GM21786 (cell line): Measurements from ENCODE around the gene SCML2.
"Not testable (repeated sequence)": the region's sequence is repeated elsewhere in the genome, so short reads cannot be mapped to it uniquely, and the experiment has no call there.

Source experiments
- ATAC-seq: cut with Tn5 transposase; IDR thresholded peaks from one replicate; pipeline ENCODE4 v1.9.1; 2021; ENCODE audit not compliant: unreplicated experiment

SCML2 gene

GRCh38 chrX:18354369-18355223, at the start of gene SCML2:
SCML2 (minus strand) TSS chrX:18354688; CDS start chrX:18334071, 20,617 bp downstream.
- no peak for ATAC-seq

DNA sequence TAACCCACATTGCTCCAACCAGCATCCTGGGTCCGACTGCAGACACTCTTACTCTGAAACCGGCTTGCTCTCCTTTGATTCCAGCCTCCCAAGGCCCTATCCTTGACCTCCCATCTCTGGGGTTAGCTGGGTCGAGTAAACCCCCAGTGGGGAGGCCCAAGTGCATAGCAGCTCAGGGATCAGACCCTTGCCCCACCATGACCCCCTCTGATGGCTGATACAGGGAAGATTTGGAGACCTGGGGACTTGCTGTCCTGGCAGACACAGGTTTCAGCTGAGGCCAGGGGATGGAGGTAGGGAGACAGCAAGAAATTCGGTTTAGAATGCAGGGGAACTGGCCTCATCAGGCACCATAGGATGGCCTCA, 47.3 kb upstream of the SCML2 start:
- ATAC-seq = no peak

GRCh38 chrX:18394477-18394876, 40.0 kb upstream of the SCML2 start:
- ATAC-seq = no peak

GRCh38 chrX:18390941-18391538, 36.6 kb upstream of the SCML2 start:
- no peak for ATAC-seq

DNA sequence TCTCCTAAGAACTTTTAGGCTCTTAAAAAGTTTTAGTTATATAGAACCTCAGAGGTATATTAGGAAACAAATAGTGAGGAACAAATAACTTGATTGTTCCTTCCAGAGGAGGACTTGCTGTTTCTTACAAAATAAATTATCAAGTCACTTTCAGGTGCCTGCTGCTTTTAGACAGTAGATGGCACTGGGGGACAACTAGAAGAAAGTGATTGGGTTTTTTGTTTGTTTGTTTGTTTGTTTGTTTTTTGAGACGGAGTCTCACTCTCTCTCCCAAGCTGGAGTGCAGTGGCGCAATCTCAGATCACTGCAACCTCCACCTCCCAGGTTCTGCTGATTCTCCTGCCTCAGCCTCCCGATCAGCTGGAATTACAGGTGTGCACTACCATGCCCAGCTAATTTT, 35.5 kb upstream of the SCML2 start:
- ATAC-seq = no peak

GRCh38 chrX:18377796-18378195, 23.3 kb upstream of the SCML2 start:
- no peak for ATAC-seq

DNA sequence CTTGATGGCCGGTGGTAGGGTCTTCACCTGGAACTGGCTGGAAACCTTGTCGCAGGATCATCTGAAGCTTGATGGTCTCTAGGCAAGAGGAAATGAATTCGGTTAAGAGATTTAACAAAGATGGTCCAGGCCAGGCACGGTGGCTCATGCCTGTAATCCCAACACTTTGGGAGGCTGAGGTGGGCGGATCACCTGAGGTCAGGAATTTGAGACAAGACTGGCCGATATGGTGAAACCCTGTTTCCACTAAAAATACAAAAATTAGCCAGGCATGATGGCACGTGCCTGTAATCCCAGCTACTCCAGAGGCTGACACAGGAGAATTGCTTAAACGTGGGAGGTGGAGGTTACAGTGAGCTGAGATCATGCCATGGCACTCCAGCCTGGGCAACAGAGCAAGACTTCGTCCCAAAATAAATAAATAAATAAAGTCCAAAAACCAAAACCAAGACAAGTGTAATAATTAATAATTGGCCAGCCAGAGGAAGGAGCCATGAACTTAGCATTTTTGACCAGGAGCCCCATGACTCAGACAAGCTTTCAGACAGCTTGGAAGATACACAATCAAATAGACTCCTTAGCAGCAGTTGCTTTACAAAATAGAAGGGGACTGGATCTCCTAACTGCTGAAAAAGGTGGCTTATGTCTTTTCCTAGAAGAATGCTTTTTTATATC, 20.8 kb upstream of the SCML2 start:
- ATAC-seq = not testable (repeated sequence)

DNA sequence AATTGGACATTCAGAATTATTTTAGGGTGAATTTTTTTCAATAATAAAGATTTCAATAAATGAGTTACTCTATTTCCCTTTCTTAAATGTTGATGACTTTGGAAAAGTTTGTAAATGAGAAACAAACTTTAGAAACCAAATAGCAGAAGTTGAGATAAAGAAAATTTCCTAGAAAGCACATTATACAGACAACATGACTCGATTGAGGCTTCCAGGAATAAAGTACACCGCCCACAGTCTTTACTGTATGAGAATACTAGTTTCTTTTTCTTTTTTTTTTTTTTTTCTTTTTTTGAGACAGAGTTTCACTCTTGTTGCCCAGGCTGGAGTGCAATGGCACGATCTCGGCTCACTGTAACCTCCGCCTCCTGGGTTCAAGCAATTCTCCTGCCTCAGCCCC, 14.6 kb upstream of the SCML2 start:
- not testable (repeated sequence) for ATAC-seq

DNA sequence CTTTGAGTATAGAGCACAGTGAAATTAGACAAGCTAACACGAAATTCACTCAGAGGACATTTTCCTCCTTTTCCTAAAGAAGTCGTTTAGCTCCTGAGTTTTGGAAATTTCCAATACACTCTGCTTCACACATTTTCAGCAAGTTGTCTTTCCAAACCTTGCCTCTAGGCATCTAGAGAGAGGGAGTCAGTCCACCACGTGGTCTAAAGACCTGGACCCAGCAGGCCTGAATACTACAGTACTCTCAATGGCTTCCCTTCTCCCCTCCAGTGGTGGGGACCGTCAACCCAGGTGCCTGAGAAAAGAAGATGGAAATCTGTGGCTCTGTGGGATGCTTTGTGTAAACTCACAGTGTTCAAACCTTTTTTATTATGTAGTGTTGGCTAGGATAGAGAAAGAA, 13.9 kb upstream of the SCML2 start:
- no peak for ATAC-seq

DNA sequence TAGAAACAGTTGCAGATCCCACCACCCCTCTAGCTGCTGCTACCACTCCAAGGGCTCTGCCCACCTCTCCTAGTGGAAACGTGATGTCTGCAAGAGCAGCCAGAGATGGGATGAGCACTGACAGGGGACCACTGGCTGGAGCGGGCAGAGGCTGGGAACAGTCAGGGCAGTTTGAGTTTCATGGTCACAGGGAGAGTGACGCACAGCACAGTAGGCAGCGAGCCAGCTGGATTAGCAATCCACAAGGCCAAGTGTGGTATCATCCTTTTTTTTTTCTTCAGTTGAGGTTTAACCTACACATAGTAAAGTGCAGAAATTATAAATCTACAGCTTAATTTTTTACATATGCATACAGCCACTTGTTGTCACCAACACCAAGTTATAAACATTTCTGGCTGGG, 6.4 kb upstream of the SCML2 start:
- ATAC-seq = no peak

DNA sequence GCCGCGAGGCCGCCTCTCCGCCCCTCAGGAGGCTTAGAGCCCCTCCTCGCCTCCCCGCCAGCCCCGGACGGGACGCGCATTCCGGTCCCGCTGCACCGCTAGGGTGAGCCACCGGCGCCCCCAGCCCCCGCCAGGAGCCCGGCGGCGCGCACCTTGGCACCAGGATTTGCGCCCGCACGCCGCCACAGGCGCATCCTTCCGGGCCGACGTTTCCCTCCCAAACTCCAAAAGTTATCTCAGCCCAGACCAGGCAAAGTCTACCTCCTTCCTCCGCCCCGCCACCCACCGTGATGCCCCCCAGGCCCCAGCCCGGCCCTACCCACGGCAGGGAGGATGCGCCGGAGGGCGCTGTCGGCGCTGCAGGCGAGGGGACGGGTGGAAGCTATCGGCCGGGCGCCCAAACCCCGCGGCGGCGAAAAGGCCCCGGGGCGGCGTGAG, 538 bp downstream of the SCML2 start:
- no peak for ATAC-seq

DNA sequence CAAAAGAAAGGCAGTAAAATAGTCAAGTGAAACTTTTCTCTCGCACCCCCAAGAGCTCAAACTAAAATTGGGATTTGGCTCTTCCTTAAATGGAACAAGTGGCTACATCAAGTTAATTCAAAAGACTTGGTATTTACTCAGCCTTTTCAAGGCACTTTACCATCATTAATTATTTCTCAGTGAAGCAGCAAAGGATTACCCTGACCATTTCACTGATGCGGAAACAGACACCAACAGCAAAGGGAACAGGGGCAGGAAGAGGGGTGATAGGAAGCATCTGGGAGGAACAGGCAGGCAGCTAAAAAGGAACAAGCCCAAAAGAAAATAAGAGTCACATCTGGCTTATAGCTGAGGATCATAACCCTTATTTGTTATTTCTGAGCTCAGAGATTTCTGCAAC, 2.7 kb downstream of the SCML2 start:
- no peak for ATAC-seq

DNA sequence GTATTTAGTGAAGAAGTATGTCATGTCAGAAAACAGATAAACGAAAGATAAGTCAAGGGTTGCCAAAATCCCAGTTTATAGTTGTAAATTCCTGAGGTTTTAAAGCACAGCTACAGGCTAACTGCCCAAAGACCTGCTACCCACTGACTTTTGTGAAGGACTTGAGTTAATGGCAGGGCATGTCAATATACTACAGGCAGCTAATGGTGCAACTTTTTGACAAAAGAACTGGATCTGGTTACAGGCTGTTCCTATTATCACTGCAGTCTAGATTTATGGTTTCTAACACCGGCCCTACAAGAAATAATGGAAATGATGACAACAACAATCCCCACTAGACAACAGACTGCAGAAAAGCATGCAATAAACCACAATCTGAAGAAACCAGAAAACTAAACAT, 6.4 kb downstream of the SCML2 start:
- no peak for ATAC-seq

- ATAC-seq = no peak
Observed at GRCh38 chrX:18309401-18309800, 45.1 kb downstream of the SCML2 start.

GRCh38 chrX:18297251-18297650, 57.2 kb downstream of the SCML2 start:
- ATAC-seq = no peak

- ATAC-seq = no peak
Observed at GRCh38 chrX:18294893-18295292, 59.6 kb downstream of the SCML2 start.

DNA sequence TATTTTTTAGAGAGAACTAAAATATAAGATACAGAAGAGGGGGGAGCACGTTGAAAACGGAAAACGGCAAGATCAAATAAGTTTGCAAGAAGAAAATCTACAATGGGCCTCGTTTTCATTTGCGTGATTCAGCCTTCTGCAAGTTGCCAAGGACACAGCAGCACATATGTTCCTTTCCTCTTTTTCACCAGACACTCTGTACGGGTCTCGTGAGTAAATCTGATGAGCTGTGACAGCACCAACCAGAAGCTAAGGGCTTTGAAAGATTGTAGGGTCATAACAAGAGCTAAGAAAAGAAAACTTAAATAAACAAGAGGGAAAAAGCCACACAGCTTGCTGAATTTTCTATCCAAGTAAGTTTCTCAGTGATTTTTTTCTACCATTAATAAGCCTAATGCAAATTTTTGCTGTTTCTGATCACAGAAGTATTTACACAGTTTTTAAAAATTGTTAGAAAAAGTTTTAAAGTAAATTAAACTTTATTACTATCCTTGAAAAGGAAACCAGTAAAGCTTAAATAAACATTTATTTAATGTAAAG, 63.4 kb downstream of the SCML2 start:
- ATAC-seq = no peak

DNA sequence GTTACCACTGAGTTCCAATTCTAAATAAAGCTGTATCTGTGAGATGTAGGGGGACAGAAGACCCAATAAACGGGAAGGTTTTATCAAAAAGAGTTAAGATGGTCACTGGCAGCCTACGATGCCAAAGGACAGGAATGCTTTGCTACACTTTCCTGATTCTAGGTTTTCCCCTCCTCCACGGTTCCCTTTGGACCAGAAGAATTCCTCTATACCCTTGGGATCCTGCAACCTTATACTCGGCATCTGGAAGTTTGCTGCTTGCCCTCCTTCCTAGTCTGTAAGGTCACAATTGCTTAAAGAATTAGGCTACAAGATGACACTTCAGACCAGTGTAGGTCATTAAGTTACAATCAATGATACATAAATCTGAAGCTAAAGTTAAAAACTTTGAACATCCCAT, 64.3 kb downstream of the SCML2 start:
- no peak for ATAC-seq

DNA sequence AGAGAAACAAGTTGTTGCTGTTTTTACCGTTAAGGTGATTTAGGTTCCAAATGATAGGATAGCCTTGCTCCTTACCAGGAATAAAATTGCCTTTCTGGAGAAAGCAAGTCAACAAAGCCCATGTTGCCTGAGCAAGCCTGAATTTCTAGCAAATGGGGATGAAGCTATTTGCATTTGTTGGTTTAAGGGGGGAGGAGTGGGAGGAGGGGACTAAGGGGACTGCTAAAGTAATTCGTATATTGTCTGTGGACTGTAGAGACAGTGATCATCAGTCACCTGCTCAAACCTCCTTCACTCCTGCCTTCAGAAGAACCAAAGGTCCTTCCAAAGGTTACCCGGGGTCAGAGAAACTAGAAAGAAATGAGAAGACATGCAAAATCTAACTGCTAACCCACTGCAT, 65.8 kb downstream of the SCML2 start:
- ATAC-seq = no peak

DNA sequence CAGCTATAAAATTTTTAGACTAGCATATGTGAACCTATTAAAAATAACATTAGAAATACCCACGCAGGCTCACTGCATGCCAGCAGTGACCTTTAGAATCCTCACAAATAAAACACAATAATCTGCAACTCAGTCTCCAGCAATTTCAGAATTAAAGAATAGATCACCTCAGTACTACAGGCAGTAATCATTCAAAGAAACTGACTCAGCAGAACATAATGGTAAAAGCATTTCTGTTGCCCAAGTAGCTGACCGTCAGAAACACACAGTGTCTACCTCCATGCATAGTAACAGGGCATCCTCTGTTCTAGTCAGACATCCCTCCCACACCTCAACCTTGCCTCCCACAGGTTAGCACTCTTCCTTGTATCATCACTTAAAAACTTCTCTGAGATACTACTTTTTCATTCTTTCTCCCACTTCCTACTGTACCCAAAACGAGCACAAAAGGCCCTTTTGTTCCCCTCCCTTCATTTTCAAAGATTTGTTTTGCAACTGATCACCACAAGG, 68.1 kb downstream of the SCML2 start:
- ATAC-seq = no peak

GRCh38 chrX:18278449-18278848, 76.0 kb downstream of the SCML2 start:
- no peak for ATAC-seq

- ATAC-seq = no peak
Observed at GRCh38 chrX:18272222-18272621, 82.3 kb downstream of the SCML2 start.
